ENCODE results near the gene RNF217.

GRCh38 chr6:125058546-125058945 lies 96.3 kb downstream of the RNF217 start:
- TF ChIP-seq CTCF (IDR thresholded peaks at IDR 0.05 in 4 of 5, conservative IDR thresholded peaks at IDR 0.05 in 1 of 5) = no peak
- no peak for TF ChIP-seq POLR2A (IDR thresholded peaks at IDR 0.05)
